GM12875 (cell line): ENCODE data around the gene UBQLN4.

Source experiments
- H3K4me3 ChIP-seq: one replicate; pipeline ENCODE4 v1.5.1; 2011; ENCODE audit warnings: low read depth, low read length, control low read depth
- CTCF ChIP-seq: IDR thresholded peaks from 2 replicates; pipeline ENCODE4 v1.5.1; 2011; ENCODE audit warnings: low read depth, mild to moderate bottlenecking, control low read depth, inconsistent platforms, low read length, moderate library complexity, borderline replicate concordance; ENCODE audit not compliant: insufficient read depth

The UBQLN4 gene

GRCh38 chr1:156069490-156070455 lies 16.2 kb upstream of the UBQLN4 start:
- H3K4me3 ChIP-seq: no peak overlapping the region
- TF ChIP-seq CTCF: no peak

DNA sequence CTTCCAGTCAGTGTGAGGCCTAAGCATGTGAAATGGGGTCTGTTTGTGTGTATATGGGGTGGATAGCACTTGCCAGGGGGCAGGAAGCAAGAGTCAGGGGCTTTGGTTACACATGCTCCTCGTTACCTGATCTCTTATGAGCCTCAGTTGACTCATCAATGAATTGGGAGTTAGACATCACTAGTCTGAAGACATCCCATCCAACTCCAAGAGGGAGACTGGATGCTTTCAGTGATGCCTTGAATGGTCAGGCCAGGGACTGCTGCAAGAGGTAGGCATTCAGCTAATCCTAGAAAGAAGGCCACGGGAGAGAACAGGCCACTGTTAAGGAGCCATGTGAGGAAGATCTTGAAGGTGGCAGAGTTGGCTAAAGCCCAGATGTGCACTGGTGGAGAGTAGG lies 13.7 kb upstream of the UBQLN4 start:
- H3K4me3 ChIP-seq: no peak overlapping the region
- no peak for TF ChIP-seq CTCF

GRCh38 chr1:156065871-156066270 lies 12.3 kb upstream of the UBQLN4 start:
- no peak overlapping the region for H3K4me3 ChIP-seq
- TF ChIP-seq CTCF: no peak

DNA sequence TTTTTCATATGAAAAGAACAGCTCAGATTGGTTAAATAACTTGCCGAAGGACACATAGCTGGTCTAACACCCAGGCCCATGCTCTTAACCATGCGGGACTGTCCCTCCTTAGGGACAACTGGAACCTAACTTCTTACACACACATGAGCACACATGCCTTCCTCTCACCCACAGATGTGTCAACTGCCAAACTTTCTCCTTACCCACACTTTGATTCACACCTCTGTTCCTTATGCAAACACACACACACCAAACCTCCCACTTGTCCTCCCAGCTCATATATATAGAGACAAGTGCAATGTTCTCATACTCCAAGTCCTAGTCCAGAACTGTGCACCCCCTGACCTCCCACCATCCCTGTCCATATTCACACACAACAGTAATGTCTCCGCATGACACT lies 11.6 kb upstream of the UBQLN4 start:
- TF ChIP-seq CTCF: no peak
- no peak overlapping the region for H3K4me3 ChIP-seq

- H3K4me3 ChIP-seq: no peak overlapping the region
- TF ChIP-seq CTCF: no peak
These were observed 11.0 kb upstream of the UBQLN4 start for GRCh38 chr1:156064615-156065014.

GRCh38 chr1:156063997-156064285 lies 10.3 kb upstream of the UBQLN4 start:
- TF ChIP-seq CTCF: no peak
- H3K4me3 ChIP-seq: no peak overlapping the region

DNA sequence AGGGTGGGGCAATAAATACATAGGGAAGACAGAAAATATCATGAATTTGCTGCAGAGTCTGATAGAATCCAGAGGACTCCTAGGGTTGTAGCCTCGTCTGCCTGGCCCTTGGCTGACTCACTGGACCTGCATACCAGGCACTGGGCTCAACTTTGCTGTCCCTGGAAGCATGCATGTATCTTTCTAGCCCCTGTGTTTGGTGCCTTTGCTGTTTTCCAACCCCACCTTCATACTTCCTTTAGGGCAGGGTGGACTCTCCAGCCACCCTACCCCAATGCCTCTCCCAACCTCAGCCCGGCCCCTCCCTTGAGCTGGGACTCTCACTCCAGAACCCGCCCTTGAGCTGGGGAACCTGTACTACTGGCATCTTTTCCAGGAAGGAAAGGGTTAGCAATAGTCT lies 8.6 kb upstream of the UBQLN4 start:
- TF ChIP-seq CTCF: no peak
- H3K4me3 ChIP-seq: no peak overlapping the region
